Keratinocyte (primary cell): Measurements from ENCODE around the gene CUEDC1.

Experiments
- EZH2 ChIP-seq: IDR thresholded peaks from one replicate; pipeline ENCODE4 v1.6.1; 2012; ENCODE audit warnings: inconsistent platforms, mild to moderate bottlenecking, low read length, moderate library complexity
- TF ChIP-seq, protein P1 (sequence below), 3 experiments: IDR thresholded peaks in 1 of 3; conservative IDR thresholded peaks in 1 of 3; optimal IDR thresholded peaks in 1 of 3; 2 replicates in 2 of 3; 3 replicates in 1 of 3; pipeline versions ENCODE3 to v1.5.1; 2011; ENCODE audit warnings: low read length in 3 of 3, mild to moderate bottlenecking in 3 of 3, moderate library complexity in 2 of 3, control low read depth in 1 of 3, inconsistent platforms in 1 of 3; ENCODE audit not compliant: insufficient read depth in 2 of 3; ENCODE audit errors: extremely low read depth in 1 of 3

- TF ChIP-seq, protein P1, sequence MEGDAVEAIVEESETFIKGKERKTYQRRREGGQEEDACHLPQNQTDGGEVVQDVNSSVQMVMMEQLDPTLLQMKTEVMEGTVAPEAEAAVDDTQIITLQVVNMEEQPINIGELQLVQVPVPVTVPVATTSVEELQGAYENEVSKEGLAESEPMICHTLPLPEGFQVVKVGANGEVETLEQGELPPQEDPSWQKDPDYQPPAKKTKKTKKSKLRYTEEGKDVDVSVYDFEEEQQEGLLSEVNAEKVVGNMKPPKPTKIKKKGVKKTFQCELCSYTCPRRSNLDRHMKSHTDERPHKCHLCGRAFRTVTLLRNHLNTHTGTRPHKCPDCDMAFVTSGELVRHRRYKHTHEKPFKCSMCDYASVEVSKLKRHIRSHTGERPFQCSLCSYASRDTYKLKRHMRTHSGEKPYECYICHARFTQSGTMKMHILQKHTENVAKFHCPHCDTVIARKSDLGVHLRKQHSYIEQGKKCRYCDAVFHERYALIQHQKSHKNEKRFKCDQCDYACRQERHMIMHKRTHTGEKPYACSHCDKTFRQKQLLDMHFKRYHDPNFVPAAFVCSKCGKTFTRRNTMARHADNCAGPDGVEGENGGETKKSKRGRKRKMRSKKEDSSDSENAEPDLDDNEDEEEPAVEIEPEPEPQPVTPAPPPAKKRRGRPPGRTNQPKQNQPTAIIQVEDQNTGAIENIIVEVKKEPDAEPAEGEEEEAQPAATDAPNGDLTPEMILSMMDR (optimal IDR thresholded peaks at IDR 0.05 in 1 of 3, IDR thresholded peaks at IDR 0.05 in 1 of 3, conservative IDR thresholded peaks at IDR 0.05 in 1 of 3; ENCODE audit: extremely low read depth in 1 of 3, insufficient read depth in 2 of 3, low read length in 3 of 3) = no peak
- TF ChIP-seq EZH2 = no peak
These were observed 13.2 kb upstream of the CUEDC1 start for GRCh38 chr17:57968456-57968855.
